ENCODE data around the gene GTF2I. TPM values are rescaled to one million over a fixed set of nuclear protein-coding genes. Genes with fewer than 3 reads are reported as not detected.

GTF2I gene
- total RNA-seq = 114 and 153 TPM in 2 replicates

DNA sequence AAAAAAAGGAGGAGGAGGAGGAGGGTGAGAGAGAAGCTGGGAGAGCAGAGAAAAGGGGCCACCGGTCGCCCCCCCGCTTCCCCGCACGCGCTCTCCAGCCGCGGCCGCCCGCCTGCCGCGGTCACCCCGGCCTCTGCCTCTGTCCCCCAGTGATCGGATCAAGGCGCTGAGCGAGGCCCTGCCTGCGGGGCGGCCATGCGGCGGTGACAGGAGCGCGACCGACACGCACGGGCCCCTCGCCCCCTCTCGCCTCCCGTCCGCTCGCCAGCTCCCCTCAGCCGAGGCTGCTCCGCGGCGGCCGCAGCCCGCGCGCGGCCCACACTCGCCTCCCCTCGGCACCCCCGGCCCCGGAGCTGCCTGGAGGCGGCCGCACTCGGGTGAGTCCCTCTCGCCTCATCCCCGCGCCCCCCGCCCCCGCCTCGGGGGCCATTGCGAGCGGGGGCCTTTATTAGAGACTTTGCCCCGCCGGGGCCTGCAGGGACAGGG is at the start of gene GTF2I:
GTF2I (plus strand) TSS at position 27 of the 486 bp plus-strand sequence. CDS start 31,411 bp downstream, outside the sequence.

GRCh38 chr7:74773760-74774750 is 116.5 kb downstream of the GTF2I start, which contains the start of gene NCF1:
NCF1 (plus strand) TSS chr7:74774011; CDS start chr7:74774032, 21 bp downstream.

Other genes with a start within 250 kb of the GTF2I start
- gene GTF2IRD1, start 203.8 kb upstream of the GTF2I start, total RNA-seq = 14.8 and 14.9 TPM in 2 replicates
- gene NCF1, start 116.3 kb downstream of the GTF2I start, total RNA-seq = not detected in 2 replicates
- 11.8 and 17.8 TPM in 2 replicates for gene GTF2IRD2, start 193.9 kb downstream of the GTF2I start, total RNA-seq

Data from hair follicle dermal papilla cell (primary cell).